ENCODE measurements around the gene SAMD4B.

- TF ChIP-seq, protein P1, sequence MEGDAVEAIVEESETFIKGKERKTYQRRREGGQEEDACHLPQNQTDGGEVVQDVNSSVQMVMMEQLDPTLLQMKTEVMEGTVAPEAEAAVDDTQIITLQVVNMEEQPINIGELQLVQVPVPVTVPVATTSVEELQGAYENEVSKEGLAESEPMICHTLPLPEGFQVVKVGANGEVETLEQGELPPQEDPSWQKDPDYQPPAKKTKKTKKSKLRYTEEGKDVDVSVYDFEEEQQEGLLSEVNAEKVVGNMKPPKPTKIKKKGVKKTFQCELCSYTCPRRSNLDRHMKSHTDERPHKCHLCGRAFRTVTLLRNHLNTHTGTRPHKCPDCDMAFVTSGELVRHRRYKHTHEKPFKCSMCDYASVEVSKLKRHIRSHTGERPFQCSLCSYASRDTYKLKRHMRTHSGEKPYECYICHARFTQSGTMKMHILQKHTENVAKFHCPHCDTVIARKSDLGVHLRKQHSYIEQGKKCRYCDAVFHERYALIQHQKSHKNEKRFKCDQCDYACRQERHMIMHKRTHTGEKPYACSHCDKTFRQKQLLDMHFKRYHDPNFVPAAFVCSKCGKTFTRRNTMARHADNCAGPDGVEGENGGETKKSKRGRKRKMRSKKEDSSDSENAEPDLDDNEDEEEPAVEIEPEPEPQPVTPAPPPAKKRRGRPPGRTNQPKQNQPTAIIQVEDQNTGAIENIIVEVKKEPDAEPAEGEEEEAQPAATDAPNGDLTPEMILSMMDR (IDR thresholded peaks at IDR 0.05; ENCODE audit: insufficient read depth, low read length), result no peak
- no peak for TF ChIP-seq REST (IDR thresholded peaks at IDR 0.05; ENCODE audit: insufficient replicate concordance, low read depth)
- no peak for TF ChIP-seq POLR2AphosphoS5 (IDR thresholded peaks at IDR 0.05; ENCODE audit: low read depth)
- no peak for TF ChIP-seq GABPA (IDR thresholded peaks at IDR 0.05; ENCODE audit: low read depth)
- TF ChIP-seq SPI1 (IDR thresholded peaks at IDR 0.05; ENCODE audit: borderline replicate concordance, low read depth), result no peak
Observed at GRCh38 chr19:39301021-39301420, 41.2 kb upstream of the SAMD4B start.

Data from HL-60 (cell line).